LNCAP (cell line): ENCODE results near the gene RNF220.

Experiments
- CTCF ChIP-seq: fragments of 450-650 bp; IDR thresholded peaks from 2 replicates; pipeline ENCODE4 v1.5.1; 2017; ENCODE audit warnings: mild to moderate bottlenecking

The RNF220 gene

GRCh38 chr1:44424747-44425146 is 19.7 kb downstream of the RNF220 start:
- no peak for TF ChIP-seq CTCF

DNA sequence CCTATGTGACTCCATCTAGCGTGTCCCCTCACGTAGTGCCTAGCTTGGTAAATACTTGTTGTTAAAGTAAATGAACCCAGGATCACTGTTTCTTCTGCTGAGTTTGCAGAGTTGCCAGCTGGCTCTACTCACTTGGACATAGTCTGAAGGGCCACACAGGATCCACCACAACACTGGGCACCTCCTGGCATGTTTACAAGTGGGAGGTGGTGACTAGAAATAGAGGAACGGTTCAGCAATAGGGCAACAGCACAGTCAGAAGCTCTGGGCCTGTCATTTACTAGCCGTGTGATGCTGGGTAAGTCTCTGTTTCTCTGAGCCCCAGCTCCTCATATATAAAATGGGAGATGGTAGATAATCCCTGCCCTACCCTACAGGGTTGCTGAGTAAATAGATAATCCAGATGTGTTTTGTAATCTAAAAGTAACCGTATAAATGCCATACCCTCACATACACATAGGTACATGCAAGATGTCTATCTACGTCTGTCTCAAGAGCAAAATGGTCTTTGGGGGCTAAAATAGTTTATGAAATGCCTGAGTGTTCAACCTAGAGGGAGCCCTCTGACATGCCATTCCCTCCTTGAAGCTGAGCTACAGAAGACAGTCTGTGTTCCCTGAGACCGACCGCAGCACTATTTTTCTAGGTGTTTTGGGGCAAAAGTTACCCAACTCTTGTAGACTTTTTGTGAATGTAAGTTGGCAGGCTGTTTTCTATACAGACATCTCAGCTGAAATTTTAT is 20.5 kb downstream of the RNF220 start:
- no peak for TF ChIP-seq CTCF

DNA sequence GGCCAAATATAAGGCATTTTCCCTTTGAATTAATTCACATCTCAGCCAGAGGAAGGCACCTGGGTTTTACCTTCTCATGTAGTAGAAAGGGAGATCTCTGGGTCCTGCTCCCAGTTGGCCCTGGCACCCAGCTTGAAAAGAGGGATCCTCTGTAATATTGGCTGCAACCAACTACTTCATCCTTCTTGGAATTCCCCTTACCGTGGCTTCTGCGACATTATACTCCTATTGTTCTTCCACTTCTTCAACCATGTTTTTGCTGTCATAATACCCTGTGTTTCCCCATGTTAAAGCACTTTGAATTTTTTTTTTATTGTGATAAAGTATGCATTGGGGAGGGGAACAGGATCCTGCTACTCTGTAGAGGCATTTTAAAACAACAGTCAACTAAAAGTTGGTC is 26.8 kb downstream of the RNF220 start:
- TF ChIP-seq CTCF: no peak

GRCh38 chr1:44433209-44433608 is 28.2 kb downstream of the RNF220 start:
- no peak for TF ChIP-seq CTCF

GRCh38 chr1:44436401-44437106 is 31.5 kb downstream of the RNF220 start:
- no peak for TF ChIP-seq CTCF

DNA sequence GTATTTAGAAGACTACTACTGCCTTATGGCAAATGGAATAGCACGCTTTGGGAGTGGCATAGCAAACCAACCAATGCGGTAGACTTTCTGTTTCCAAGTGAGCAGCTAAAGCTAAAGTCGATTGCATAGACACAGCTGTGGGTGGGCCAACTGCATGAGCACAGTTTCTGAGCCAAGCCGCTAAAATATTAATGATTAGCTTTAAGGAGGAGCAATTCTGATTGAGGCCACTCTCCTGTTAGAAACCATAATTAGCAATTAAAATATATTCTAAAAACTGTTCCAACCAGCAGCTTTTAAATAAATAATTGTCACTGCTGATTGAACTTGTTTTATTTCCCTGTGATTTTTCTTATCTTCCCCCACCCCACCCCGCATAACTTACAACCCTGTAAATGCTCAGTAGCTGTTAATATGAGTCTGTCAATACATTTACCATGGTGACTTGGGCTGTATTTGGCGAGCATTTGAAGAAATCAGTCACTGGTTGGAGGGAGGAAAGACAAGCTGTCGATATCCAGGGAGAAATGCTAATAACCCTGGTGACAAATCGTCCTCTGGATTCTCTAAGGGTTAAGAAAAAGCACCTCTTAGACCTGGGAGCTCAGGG is 32.2 kb downstream of the RNF220 start:
- no peak for TF ChIP-seq CTCF

DNA sequence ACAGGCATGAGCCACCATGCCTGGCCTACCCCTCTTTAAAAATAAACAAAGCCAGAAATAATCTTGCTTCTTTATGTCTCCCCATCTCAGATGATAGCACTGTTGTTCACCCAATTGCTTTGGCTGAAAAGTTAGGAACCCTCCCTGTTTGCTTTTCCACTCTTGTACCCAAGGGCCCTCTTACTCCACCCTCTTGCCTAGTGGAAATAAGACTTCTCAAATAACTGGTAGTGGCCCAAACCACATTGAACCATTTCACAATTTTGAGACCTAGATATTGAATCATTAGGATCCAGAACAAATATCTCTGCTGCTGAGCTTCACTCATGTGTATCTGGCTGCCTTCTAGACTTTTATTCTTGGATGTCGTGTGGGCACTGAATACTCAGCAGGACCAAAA is 37.7 kb downstream of the RNF220 start:
- no peak for TF ChIP-seq CTCF
